ENCODE results near the gene TERB1.
"Not testable (repeated sequence)": the region's sequence is repeated elsewhere in the genome, so short reads cannot be mapped to it uniquely, and the experiment has no call there.

Gene TERB1

DNA sequence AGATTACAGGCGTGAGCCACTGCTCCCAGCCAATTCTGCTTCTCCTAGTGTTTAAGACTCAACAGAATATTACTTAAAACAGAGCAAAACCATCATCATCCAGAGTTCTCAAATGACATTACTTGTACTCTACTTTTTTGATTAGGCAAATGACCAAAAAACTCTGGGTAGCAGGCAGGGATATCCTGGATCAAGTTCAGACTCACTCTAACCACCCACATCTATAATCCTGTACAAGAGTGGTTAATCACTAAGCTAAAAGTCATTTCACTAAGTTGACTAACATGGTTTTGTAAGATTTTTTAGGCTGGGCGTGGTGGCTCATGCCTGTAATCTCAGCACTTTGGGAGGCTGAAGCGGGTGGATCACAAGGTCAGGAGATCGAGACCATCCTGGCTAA is 22.6 kb upstream of the TERB1 start:
- Histone ChIP-seq H3K9me3 (ENCODE audit: insufficient read depth, low read depth, low read length) (no peaks in the 10 kb centered on the region), H3K27ac (ENCODE audit: low read depth, low read length) (no peak overlapping the region), H3K27me3 (ENCODE audit: insufficient read depth, low read length) (no peaks in the 10 kb centered on the region), H3K9ac (ENCODE audit: low read depth, low read length) (no peak overlapping the region), H3K4me1 (ENCODE audit: insufficient read depth, low read length) (0 out of 2 replicates have a peak, but pooled peaks cover 3% of the 10 kb centered on the region), H3K4me3 (ENCODE audit: low read length) (no peak overlapping the region), H3K36me3 (ENCODE audit: insufficient read depth, low read length) (peaks cover 80% of the 10 kb centered on the region)
- WGBS, result 98% methylated on average over 4 of the region's 4 CpGs

DNA sequence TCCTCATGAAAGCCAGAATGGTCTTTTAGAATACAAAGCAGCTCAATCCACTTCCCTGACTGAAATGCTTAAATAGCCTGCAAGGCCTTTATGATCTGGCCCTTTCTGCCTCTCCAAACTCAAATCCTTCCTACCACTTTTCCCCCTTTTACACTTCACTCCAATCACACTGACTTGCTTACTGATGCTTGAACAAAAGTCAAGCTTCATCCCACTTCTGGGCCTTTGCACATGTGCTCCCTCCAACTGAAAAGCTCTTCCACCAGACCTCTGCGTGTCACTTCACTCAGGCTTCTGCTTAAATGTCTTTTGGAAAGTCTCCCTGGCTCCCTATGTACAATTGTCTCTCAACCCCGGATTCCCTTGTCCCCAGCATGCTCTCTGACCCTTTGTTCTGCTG is 13.3 kb upstream of the TERB1 start:
- peaks cover 95% of the 10 kb centered on the region for H3K36me3 ChIP-seq (ENCODE audit: insufficient read depth, low read length)
- 96% methylated on average over 2 of the region's 2 CpGs for WGBS
- H3K9ac ChIP-seq (ENCODE audit: low read depth, low read length), result no peak overlapping the region

GRCh38 chr16:66811043-66811442 is 9.7 kb upstream of the TERB1 start:
- no peak overlapping the region for H3K9ac ChIP-seq (ENCODE audit: low read depth, low read length)
- no peaks in the 10 kb centered on the region for H3K4me1 ChIP-seq (ENCODE audit: insufficient read depth, low read length)
- H3K27me3 ChIP-seq (ENCODE audit: insufficient read depth, low read length), result no peaks in the 10 kb centered on the region
- H3K27ac ChIP-seq (ENCODE audit: low read depth, low read length), result no peak overlapping the region
- no peaks in the 10 kb centered on the region for H3K9me3 ChIP-seq (ENCODE audit: insufficient read depth, low read depth, low read length)
- no peak overlapping the region for H3K4me3 ChIP-seq (ENCODE audit: low read length)
- WGBS, result 97% methylated on average over 7 of the region's 7 CpGs
- peaks cover 93% of the 10 kb centered on the region for H3K36me3 ChIP-seq (ENCODE audit: insufficient read depth, low read length)

More for the DNA sequence above, 13.3 kb upstream of the TERB1 start:
- H3K4me1 ChIP-seq (ENCODE audit: insufficient read depth, low read length), result no peaks in the 10 kb centered on the region
- H3K4me3 ChIP-seq (ENCODE audit: low read length), result no peak overlapping the region
- H3K27me3 ChIP-seq (ENCODE audit: insufficient read depth, low read length), result no peaks in the 10 kb centered on the region
- H3K9me3 ChIP-seq (ENCODE audit: insufficient read depth, low read depth, low read length), result no peaks in the 10 kb centered on the region
- no peak overlapping the region for H3K27ac ChIP-seq (ENCODE audit: low read depth, low read length)

DNA sequence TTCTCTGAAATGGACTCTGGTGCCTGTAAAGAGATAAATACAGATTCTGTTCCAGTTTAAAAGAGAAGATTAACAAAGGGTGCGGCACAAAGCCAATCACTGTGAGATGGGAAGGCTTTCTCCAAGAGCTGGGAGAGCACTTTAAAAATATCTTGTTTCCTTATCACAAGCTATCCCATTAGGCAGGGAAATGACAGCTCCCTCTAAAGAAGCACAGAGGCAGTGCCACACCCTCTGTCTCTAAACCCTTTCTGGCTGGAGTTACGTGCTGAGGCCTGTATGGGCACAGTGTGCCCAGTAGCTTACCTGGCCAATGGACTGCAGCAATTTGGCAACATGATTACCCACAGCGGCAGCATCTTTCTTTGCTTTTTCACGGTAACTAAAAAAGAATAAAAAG is 9.0 kb upstream of the TERB1 start:
- H3K9ac ChIP-seq (ENCODE audit: low read depth, low read length), result no peak overlapping the region
- 95% methylated on average over 4 of the region's 4 CpGs for WGBS
- peaks cover 93% of the 10 kb centered on the region for H3K36me3 ChIP-seq (ENCODE audit: insufficient read depth, low read length)

GRCh38 chr16:66809765-66810164 is 8.4 kb upstream of the TERB1 start:
- H3K9me3 ChIP-seq (ENCODE audit: insufficient read depth, low read depth, low read length), result no peaks in the 10 kb centered on the region
- peaks cover 93% of the 10 kb centered on the region for H3K36me3 ChIP-seq (ENCODE audit: insufficient read depth, low read length)
- no peak overlapping the region for H3K9ac ChIP-seq (ENCODE audit: low read depth, low read length)
- H3K27me3 ChIP-seq (ENCODE audit: insufficient read depth, low read length), result no peaks in the 10 kb centered on the region
- H3K4me1 ChIP-seq (ENCODE audit: insufficient read depth, low read length), result no peaks in the 10 kb centered on the region
- H3K27ac ChIP-seq (ENCODE audit: low read depth, low read length), result no peak overlapping the region
- no peak overlapping the region for H3K4me3 ChIP-seq (ENCODE audit: low read length)
- WGBS, result 94% methylated on average over 4 of the region's 4 CpGs

More for the DNA sequence above, 9.0 kb upstream of the TERB1 start:
- H3K27ac ChIP-seq (ENCODE audit: low read depth, low read length), result no peak overlapping the region
- no peaks in the 10 kb centered on the region for H3K9me3 ChIP-seq (ENCODE audit: insufficient read depth, low read depth, low read length)
- H3K27me3 ChIP-seq (ENCODE audit: insufficient read depth, low read length), result no peaks in the 10 kb centered on the region
- no peak overlapping the region for H3K4me3 ChIP-seq (ENCODE audit: low read length)
- H3K4me1 ChIP-seq (ENCODE audit: insufficient read depth, low read length), result no peaks in the 10 kb centered on the region

DNA sequence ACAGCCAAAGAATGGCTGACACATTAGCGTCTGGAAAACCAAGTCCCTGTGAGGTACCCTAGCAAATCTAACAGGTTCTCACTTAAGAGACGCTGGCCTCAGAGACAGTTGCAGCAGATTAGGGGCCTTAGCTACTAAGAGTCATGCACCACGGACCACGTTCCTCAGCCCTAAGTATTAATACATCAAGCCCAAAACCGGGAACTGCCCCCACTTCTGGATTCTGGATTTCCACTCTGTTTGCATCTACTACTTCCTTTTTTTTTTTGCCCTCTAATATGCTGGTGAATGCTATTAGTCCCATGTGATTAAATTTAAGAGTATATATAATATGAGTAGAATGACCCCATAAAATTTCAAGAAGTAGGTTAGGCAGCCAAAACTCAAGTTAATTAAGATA is 775 bp upstream of the TERB1 start:
- H3K9ac ChIP-seq (ENCODE audit: low read depth, low read length), result no peak overlapping the region
- no peaks in the 10 kb centered on the region for H3K4me1 ChIP-seq (ENCODE audit: insufficient read depth, low read length)
- no peaks in the 10 kb centered on the region for H3K27me3 ChIP-seq (ENCODE audit: insufficient read depth, low read length)
- no peak overlapping the region for H3K27ac ChIP-seq (ENCODE audit: low read depth, low read length)
- H3K36me3 ChIP-seq (ENCODE audit: insufficient read depth, low read length), result peaks cover 56% of the 10 kb centered on the region
- no peaks in the 10 kb centered on the region for H3K9me3 ChIP-seq (ENCODE audit: insufficient read depth, low read depth, low read length)
- H3K4me3 ChIP-seq (ENCODE audit: low read length), result no peak overlapping the region
- WGBS, result 93% methylated on average over 5 of the region's 5 CpGs

DNA sequence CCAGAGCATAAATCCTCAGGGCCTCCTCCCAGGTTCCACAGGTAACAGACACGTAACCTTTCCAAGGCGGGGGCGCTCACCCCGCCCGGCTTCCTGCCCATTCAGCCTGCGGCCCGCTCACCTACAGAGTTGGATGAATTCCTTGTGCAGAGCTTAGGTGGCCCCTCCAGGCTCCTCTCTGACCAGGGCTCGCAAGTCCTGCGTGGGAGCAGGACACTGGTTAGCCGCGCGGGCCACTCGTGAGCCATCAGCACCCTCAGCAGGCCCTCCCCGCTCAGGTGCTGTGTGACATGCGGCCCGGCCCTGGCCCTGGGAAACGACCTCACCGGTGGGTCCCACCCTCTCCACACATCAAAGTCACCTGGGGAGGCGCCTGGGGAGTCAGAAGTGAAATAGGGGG is 528 bp downstream of the TERB1 start:
- no peak overlapping the region for H3K27ac ChIP-seq (ENCODE audit: low read depth, low read length)
- no peaks in the 10 kb centered on the region for H3K4me1 ChIP-seq (ENCODE audit: insufficient read depth, low read length)
- no peaks in the 10 kb centered on the region for H3K27me3 ChIP-seq (ENCODE audit: insufficient read depth, low read length)
- no peak overlapping the region for H3K4me3 ChIP-seq (ENCODE audit: low read length)
- H3K9ac ChIP-seq (ENCODE audit: low read depth, low read length), result no peak overlapping the region
- WGBS, result 90% methylated on average over 19 of the region's 19 CpGs
- peaks cover 43% of the 10 kb centered on the region for H3K36me3 ChIP-seq (ENCODE audit: insufficient read depth, low read length)
- H3K9me3 ChIP-seq (ENCODE audit: insufficient read depth, low read depth, low read length), result no peaks in the 10 kb centered on the region

DNA sequence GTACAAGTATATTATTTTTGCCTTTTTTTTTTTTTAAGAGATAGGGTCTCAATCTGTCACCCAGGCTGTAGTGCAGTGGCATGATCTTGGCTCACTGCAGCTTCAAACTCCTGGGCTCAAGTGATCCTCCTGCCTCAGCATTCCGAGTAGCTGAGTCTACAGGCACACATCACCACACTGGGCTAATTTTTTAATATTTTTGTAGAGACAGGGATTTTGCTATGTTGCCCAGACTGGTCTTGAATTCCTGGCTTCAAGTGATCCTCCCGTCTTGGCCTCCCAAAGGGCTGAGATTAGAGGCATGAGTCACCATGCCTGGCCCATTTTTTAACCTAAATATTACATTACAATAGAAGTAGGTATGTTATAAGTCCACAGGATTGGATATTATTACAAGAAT is 3.2 kb downstream of the TERB1 start:
- no peaks in the 10 kb centered on the region for H3K4me1 ChIP-seq (ENCODE audit: insufficient read depth, low read length)
- no peak overlapping the region for H3K4me3 ChIP-seq (ENCODE audit: low read length)
- 83% methylated on average over 2 of the region's 2 CpGs for WGBS
- no peaks in the 10 kb centered on the region for H3K27me3 ChIP-seq (ENCODE audit: insufficient read depth, low read length)
- no peak overlapping the region for H3K9ac ChIP-seq (ENCODE audit: low read depth, low read length)
- H3K9me3 ChIP-seq (ENCODE audit: insufficient read depth, low read depth, low read length), result no peaks in the 10 kb centered on the region
- H3K36me3 ChIP-seq (ENCODE audit: insufficient read depth, low read length), result peaks cover 16% of the 10 kb centered on the region
- H3K27ac ChIP-seq (ENCODE audit: low read depth, low read length), result no peak overlapping the region

- 96% methylated on average over 6 of the region's 6 CpGs for WGBS
- not testable (repeated sequence) for H3K9me3 ChIP-seq (ENCODE audit: insufficient read depth, low read depth, low read length); H3K27ac ChIP-seq (ENCODE audit: low read depth, low read length); H3K4me3 ChIP-seq (ENCODE audit: low read length); H3K9ac ChIP-seq (ENCODE audit: low read depth, low read length); H3K36me3 ChIP-seq (ENCODE audit: insufficient read depth, low read length); H3K27me3 ChIP-seq (ENCODE audit: insufficient read depth, low read length); H3K4me1 ChIP-seq (ENCODE audit: insufficient read depth, low read length)
These were observed 7.4 kb downstream of the TERB1 start for GRCh38 chr16:66793984-66794383.

DNA sequence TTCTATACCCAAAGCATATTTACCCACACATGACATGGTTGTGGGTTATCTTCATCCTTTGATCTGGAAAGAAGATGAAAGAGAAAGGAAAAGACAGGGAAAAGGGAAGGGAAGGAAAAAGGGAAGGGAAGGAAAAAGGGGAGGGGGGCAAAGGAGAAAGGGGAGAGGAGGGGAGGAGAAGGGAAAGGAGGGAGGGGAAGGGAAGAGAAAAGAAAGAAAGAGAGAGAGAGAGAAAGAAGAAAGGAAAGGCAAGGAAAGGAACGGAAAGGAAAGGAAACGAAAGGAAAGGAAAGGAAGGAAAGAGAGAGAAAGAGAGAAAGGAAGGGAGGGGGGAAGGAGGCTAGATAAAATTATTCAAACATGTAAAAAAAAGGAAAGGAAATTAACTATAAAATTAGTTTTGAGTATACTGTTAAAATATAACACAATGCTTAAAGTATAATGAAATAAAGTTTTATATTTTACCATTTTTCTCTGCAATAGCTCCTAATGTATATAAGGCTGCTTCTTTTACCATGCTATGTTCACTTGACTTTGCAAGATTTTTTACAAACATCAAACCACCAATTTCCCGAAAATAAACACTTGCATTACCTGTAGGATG is 11.2 kb downstream of the TERB1 start:
- Histone ChIP-seq H3K36me3 (ENCODE audit: insufficient read depth, low read length) (no peaks in the 10 kb centered on the region), H3K27me3 (ENCODE audit: insufficient read depth, low read length) (no peaks in the 10 kb centered on the region), H3K27ac (ENCODE audit: low read depth, low read length) (no peak overlapping the region), H3K9me3 (ENCODE audit: insufficient read depth, low read depth, low read length) (no peaks in the 10 kb centered on the region), H3K4me3 (ENCODE audit: low read length) (no peak overlapping the region), H3K9ac (ENCODE audit: low read depth, low read length) (no peak overlapping the region), H3K4me1 (ENCODE audit: insufficient read depth, low read length) (no peaks in the 10 kb centered on the region)
- 69% methylated on average over 3 of the region's 3 CpGs for WGBS

DNA sequence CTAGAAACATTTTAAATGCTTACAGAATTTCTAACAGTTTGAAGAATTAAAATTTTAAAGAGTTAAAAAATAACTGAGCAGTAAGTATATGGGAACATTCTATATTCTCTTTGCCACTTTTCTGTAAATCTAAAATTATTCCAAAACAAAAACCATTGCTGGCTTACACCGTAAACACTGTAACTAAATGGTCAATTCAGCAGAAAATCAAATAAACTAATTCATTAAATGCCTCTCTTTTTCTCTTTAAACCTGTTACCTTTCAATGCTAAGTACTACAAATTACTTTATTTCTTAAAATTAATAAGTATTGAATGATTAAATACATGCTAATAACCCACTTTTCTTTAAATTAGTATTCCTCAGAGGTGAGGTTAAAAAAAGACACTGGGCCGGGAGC is 14.0 kb downstream of the TERB1 start:
- H3K9ac ChIP-seq (ENCODE audit: low read depth, low read length), result no peak overlapping the region
- no peaks in the 10 kb centered on the region for H3K36me3 ChIP-seq (ENCODE audit: insufficient read depth, low read length)
- H3K27me3 ChIP-seq (ENCODE audit: insufficient read depth, low read length), result no peaks in the 10 kb centered on the region
- WGBS, result 97% methylated on average over 2 of the region's 2 CpGs
- H3K9me3 ChIP-seq (ENCODE audit: insufficient read depth, low read depth, low read length), result no peaks in the 10 kb centered on the region
- no peaks in the 10 kb centered on the region for H3K4me1 ChIP-seq (ENCODE audit: insufficient read depth, low read length)
- H3K4me3 ChIP-seq (ENCODE audit: low read length), result no peak overlapping the region
- H3K27ac ChIP-seq (ENCODE audit: low read depth, low read length), result no peak overlapping the region

GRCh38 chr16:66786551-66786950 is 14.8 kb downstream of the TERB1 start:
- no peak overlapping the region for H3K9ac ChIP-seq (ENCODE audit: low read depth, low read length)
- no peak overlapping the region for H3K27ac ChIP-seq (ENCODE audit: low read depth, low read length)
- H3K36me3 ChIP-seq (ENCODE audit: insufficient read depth, low read length), result no peaks in the 10 kb centered on the region
- no peaks in the 10 kb centered on the region for H3K27me3 ChIP-seq (ENCODE audit: insufficient read depth, low read length)
- no peaks in the 10 kb centered on the region for H3K4me1 ChIP-seq (ENCODE audit: insufficient read depth, low read length)
- 90% methylated on average over 3 of the region's 3 CpGs for WGBS
- H3K4me3 ChIP-seq (ENCODE audit: low read length), result no peak overlapping the region
- no peaks in the 10 kb centered on the region for H3K9me3 ChIP-seq (ENCODE audit: insufficient read depth, low read depth, low read length)
